RCC 7860 (cell line): ENCODE results near the gene CRYBG3.
A peak's percentile ranks its signal among the peaks of the same experiment; 100 is the strongest.
"Not testable (repeated sequence)": the region's sequence is repeated elsewhere in the genome, so short reads cannot be mapped to it uniquely, and the experiment has no call there.

Source experiments
- DNase-seq: peaks from one replicate; pipeline ENCODE4 v3.0.0-alpha.2; 2015; ENCODE audit warnings: low spot score
- FAIRE-seq: peaks from 2 replicates; lab custom pipeline; 2012; peaks lifted over from hg19 to GRCh38; lab: Jason Lieb, UNC

CRYBG3 gene

DNA sequence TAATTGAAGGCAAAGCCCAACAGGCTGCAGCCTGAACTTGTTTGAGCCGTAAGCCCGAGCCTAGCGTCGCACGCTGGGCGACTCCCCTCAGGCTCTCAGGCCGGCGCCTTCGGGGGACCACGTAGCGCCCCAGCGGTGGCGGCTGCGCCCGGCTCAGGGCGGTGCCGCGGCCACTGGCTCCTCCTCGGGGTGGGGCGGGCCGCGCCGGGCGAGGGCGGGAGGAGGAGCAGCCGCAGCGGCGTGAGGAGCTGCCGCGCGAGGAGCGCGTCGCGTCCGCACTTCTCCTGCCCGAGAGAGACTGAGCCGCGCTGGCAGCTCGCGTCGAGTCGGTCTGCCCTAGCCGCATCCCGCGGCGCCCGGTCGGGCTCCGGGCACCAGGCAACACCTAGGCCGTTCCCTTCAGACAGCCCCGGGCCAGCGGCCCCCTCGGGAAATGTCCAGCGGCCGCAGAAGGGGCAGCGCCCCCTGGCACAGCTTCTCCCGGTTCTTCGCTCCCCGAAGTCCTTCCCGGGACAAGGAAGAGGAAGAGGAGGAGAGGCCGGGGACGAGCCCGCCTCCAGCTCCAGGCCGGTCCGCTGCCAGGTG, at the start of gene CRYBG3:
CRYBG3 (plus strand) TSS at position 238 of the 585 bp plus-strand sequence; CDS start at position 434, 196 bp downstream.
- FAIRE-seq (no peak), DNase-seq (peak; percentile 65)

DNA sequence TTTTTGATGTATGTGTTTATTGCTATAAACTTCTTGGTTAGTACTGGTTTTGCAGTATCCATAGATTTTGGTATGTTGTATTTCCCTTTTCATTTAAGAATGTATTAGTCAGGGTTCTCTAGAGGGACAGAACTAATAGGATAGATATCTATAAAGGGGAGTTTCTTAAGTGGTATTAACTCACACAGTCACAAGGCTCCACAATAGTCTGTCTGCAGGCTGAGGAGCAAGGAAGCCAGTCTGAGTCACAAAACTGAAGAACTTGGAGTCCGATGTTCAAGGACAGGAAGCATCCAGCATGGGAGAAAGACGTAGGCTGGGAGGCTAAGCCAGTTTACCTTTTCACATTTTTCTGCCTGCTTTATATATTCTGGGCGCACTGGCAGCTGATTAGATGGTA, 48.9 kb upstream of the CRYBG3 start:
- FAIRE-seq (no peak), DNase-seq (no peak)

DNA sequence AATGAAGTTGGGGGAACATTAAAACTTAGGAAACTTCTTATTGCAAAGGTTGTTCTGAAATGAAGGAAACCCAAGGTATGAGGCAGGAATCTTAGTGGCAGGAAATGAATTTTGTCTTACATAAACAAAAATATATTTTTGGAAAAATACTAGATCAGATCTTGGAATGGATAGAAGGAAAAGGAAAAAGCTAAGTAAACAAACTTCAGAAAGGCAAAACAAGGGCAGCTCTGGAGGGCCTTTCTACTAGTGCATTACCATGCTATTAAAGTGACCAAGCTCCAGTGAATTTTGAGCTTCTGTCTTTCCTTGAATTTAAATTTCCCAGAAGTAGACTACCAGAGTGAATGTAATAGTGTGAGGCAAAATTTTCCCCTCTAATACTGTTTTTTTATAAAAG, 43.7 kb upstream of the CRYBG3 start:
- no peak for FAIRE-seq

DNA sequence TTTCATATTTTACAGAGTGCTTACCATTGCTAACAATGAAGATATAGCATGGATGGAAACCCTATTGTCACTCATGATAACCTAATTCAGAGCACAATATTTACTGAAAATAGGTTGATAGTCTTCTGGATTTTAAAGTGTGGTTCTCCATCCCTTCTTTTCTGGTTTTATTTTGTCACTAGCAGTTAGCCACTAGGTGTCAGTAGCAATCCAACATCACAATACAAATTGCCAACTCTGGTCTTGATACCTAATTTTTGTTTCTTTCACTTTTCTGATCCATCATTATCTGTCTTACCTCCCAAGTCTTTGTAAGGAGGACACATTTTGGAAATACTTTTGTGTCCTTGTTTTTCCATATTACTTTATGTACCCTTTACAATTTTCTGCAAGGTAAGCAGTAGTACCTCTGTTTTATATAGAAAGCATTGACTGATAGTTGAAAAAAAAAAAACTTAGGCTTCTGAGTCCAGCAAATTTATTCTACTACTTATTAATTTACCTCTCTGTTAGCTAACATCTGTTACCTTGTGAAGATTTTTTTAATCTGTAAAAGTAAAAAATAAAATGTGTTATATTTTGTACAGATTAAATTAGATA, 28.3 kb upstream of the CRYBG3 start:
- FAIRE-seq = peak; percentile 77
- DNase-seq = peak; percentile 52

More for the DNA sequence above, 43.7 kb upstream of the CRYBG3 start:
- no peak for DNase-seq

DNA sequence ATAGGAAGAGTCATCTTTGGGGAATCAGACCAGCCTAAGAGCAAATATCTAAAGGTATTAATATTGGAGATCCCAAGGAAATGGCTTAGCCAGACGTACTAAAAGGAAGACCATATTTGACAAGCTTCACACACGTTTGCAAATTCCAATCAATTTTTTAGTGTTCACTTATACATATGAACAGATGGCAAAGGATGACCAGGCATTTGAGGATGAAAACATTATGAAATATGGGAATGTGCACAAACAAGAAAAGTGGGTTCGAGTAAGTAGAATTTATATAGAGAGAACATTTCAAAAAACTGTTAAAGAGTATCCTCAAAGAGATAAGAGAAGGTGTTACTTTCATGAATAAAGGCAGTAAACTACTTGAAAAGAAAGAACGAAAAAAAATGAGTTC, 25.9 kb upstream of the CRYBG3 start:
- no peak for FAIRE-seq
- DNase-seq = no peak

- FAIRE-seq (no peak), DNase-seq (no peak)
These were observed 17.3 kb upstream of the CRYBG3 start for GRCh38 chr3:97804471-97804870.

DNA sequence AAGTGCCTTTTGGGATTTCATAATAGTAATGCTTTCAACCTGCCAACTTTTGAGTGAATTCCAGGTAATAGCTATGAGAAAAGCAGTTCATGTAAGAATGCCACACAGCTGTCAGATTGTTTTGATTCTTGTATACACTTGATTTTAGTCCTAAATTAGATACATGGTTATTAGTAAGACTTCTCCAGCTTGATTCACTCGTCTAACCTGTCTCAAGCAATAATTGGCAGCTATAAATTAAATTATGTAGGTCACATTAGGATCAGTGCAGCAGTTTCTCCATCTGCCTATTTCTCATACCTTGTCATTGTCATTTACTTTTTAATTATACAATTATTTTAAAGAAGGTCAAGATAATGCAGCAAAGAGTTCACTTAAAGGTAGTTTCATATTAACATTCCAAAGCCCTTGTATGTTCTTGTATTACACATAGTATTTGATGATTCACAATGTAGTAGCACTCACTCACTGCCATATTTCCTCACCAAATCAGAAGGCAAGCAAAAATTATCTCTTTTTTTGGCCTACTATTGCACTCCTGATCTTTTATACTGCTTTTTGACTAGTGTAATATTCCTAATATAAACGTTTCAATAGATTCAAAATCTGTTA, 10.9 kb upstream of the CRYBG3 start:
- no peak for FAIRE-seq
- no peak for DNase-seq

GRCh38 chr3:97815149-97815917, 6.5 kb upstream of the CRYBG3 start:
- peak; percentile 37 for FAIRE-seq
- DNase-seq = peak; percentile 23

DNA sequence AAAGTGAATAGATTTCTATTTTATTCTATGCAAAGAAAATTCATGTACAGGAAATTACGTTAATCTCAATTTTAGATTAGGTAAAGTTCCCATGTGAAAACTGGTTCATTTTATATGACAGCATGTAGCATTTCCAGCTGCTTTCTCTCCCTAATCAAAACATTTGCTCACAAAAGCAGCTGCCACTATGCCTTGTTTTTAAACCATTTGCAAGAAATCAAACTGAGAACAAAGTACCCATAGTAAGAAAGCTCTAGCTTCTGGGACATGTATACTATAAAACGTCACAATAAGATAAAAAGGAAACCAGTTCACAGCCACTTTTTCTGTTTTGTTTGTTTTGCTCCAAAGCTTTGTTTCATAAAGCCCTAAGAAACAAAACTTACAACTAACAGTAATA, 5.0 kb upstream of the CRYBG3 start:
- DNase-seq (no peak), FAIRE-seq (no peak)

DNA sequence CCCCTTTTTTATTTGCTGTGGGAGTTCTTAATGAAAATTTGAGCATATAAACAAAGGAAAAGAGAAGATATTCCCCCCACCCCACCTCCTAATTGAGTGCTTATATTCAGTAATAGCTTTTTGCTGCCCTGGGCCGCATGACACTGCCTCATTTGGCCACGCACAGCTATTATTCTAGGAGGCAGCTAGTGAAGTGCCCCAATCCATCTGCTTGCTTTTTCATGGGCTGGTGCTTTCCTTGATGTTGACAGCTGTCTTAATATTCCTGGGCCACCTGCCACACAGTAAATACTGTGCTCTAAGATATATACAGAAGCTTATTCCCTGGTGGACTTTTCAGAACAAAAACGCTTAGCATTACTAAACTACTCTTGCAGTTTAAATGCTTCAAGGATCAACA, 3.8 kb upstream of the CRYBG3 start:
- no peak for FAIRE-seq
- no peak for DNase-seq

GRCh38 chr3:97820780-97821179, 1.0 kb upstream of the CRYBG3 start:
- DNase-seq (no peak), FAIRE-seq (no peak)

DNA sequence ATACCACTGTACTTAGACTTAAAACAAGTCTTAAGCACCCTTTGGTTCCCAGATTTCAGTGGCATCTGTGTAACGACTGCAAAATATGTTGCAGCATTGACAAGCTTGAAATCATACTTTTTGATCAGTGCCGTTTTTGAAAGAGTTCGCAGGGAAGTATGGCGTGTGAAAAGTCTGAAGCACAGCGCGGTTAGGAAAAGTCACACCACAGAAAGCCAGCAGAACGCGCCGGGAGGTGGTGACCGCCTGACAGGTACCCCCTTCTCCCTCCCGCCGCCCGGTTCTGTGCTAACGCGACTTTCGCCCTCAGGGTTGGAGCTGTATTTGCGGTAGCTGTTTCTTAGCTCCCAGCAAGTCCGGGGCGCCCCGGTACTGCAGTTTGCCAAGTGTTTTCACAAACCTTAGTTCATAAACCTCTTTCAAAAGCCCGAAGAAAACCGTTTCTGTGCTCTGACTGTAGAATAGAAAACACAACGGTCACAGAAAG, 481 bp upstream of the CRYBG3 start:
- FAIRE-seq = no peak
- no peak for DNase-seq

DNA sequence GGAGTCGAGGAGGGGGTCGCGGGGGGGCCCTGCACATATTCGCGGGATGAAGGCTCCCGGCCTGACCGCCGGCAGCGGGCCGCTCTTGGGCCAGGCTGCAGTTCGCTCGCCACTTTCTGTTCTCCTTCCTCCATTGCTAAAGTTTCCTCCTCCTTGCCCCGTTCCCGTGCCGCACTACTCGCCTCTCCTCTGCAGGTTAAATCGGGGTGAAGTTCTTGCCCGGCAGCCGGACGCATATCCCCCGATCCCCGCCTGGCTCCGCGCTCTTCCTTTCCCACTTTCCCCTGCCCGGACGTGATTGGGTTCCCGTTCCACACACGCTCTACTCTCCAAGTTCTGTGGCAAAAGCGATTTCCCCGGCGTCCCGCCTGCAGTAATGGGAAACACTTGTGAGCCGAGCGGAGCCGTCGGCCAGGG, 556 bp downstream of the CRYBG3 start:
- FAIRE-seq (no peak), DNase-seq (peak; percentile 22)

- DNase-seq = no peak
- FAIRE-seq = no peak
These were observed 1.5 kb downstream of the CRYBG3 start for GRCh38 chr3:97823046-97824004.

- DNase-seq = no peak
- no peak for FAIRE-seq
These were observed 3.3 kb downstream of the CRYBG3 start for GRCh38 chr3:97825101-97825500.

DNA sequence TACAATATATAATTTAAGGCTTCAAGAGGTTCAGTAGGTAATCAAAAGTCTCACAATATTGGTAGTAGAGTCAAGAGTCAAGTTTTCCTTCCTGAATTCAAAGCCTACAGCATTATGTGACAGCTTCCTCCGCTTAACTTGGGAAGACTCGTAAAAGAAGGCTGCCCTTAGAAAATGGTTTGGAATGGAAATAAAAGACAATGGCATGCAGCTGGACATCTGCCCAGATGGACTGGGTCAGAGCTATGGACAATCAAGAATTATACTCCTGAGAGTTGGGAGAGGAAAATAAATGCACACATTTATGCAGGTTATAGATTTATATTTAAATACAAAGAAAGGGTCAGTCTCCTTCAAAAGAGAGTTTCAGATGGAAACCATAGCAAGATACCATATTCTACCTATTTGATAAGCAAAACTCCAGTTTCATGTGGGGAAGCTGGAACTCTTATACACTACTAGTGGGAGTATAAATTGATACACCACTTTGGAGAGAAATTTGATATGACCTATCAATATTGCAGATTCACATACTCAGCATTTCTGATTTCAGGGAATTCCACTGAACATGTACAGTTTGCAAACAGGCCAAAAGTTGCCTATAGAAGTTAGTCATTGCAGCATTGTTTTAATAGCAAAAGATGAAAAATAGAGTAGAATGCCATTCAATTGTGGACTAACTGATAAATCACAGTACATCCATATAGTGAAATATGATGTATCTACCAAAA, 6.1 kb downstream of the CRYBG3 start:
- DNase-seq (no peak), FAIRE-seq (no peak)

- no peak for DNase-seq
- no peak for FAIRE-seq
These were observed 7.4 kb downstream of the CRYBG3 start for GRCh38 chr3:97829198-97829597.

DNA sequence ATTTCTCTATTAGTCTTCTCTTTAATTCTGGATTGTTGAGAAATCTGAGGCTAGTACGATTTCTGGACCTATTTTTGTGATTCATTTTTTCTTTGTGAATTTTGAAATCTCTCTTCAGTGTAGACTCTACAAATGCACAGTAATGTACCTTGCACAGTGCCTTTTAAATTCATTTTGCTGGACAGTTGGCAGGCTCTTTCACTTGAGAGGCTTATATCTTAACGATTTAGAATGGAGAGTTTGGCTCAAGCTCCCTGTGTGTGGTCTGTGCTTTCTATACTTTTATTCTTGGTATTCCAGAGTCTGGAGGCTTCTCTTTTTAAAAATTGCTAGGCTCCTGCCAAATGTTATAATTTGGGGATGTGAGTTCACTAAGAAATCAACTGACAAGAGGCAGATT, 8.8 kb downstream of the CRYBG3 start:
- FAIRE-seq (no peak), DNase-seq (no peak)

- FAIRE-seq = no peak
- DNase-seq = no peak
These were observed 9.3 kb downstream of the CRYBG3 start for GRCh38 chr3:97831140-97831539.

DNA sequence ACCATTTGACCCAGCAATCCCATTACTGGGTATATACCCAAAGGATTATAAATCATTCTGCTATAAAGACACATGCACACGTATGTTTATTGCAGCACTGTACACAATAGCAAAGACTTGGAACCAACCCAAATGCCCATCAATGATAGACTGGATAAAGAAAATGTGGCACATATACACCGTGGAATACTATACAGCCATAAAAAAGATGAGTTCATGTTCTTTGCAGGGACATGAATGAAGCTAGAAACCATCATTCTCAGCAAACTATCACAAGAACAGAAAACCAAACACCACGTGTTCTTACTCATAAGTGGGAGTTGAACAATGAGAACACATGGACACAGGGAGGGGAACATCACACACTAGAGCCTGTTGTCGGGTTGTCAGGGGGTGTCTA, 11.4 kb downstream of the CRYBG3 start:
- not testable (repeated sequence) for FAIRE-seq, DNase-seq
